Measurements from ENCODE around the gene ENPP6.

DNA sequence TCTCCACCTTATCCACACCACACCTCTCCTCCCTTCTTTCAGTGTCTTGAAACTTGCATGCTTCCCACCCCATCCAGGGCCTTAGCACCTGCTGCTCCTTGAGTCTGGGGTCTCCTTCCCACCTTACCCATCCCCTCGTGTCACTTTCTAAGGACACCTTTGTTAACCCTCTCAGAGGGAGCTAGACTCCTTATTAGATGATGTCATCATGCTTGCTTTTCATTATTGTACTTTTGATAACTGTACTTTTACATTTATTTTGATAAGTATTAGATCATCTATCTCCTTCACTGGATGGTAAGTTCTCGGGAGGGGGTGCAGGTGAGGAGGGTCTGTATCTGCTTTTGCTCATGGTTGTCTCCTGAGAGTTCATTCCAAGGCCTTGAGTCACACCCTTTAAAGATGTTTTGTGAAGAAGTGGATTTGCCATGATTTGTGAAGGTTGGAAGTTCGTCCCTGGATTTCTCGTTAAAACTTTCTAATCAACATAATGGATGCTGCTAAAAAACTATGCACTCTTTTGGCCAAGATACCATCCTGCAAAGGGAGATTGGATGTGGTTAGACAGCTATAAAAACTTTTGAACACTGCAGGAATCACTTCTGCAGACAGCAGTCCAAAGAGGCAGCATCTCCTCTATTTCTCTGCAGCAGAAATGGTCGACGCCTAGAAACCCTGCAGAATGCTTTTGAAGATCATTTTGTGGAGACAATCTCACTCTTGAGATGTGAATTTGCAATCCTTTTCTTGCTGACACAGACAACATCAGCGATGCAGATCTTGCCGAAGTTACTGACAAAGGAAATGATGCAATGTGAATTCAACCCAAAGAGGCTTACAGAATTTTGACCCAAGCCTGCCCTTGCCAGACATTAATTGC, 69.6 kb downstream of the ENPP6 start:
- TF ChIP-seq POLR2A (IDR thresholded peaks at IDR 0.05; ENCODE audit: low read depth, low read length) (no peak), TAF1 (IDR thresholded peaks at IDR 0.05; ENCODE audit: low read depth, low read length) (no peak), POLR2AphosphoS5 (IDR thresholded peaks at IDR 0.05; ENCODE audit: low read depth, low read length) (no peak)
